Nephron (organoid): Measurements from ENCODE around the gene SMAD3.
A peak's percentile ranks its signal among the peaks of the same experiment; 100 is the strongest.

Experiments
- H3K27ac Mint-ChIP-seq, 3 experiments: 2 replicates each; pipeline ENCODE4 v1.8.0; 2020; ENCODE audit warnings: mixed read lengths in 3 of 3, mild to moderate bottlenecking in 2 of 3, moderate library complexity in 1 of 3
- H3K27me3 Mint-ChIP-seq: 2 replicates; pipeline ENCODE4 v1.8.0; 2021; ENCODE audit warnings: low read depth, mild to moderate bottlenecking, moderate library complexity, mixed read lengths
- H3K36me3 Mint-ChIP-seq: 2 replicates; pipeline ENCODE4 v1.8.0; 2020; ENCODE audit warnings: low read depth, mixed read lengths
- H3K4me1 Mint-ChIP-seq: 2 replicates; pipeline ENCODE4 v1.8.0; 2020; ENCODE audit warnings: mixed read lengths
- H3K4me3 Mint-ChIP-seq, 3 experiments: 2 replicates each; pipeline ENCODE4 v1.8.0; 2020; ENCODE audit warnings: mild to moderate bottlenecking in 3 of 3, mixed read lengths in 3 of 3, moderate library complexity in 2 of 3
- H3K9me3 Mint-ChIP-seq: 2 replicates; pipeline ENCODE4 v1.8.0; 2020; ENCODE audit warnings: mixed read lengths
- CTCF ChIP-seq, 3 experiments: fragments of 200-600 bp; sonication (generic); IDR thresholded peaks; one replicate each; pipeline ENCODE4 v1.5.0; 2021; ENCODE audit warnings: antibody characterized with exemption in 3 of 3; ENCODE audit not compliant: unreplicated experiment in 3 of 3

SMAD3 gene

GRCh38 chr15:67105991-67106763 lies 40.8 kb downstream of the SMAD3 start:
- peak overlapping the region; percentile 18 to 25 (median 21) for H3K27ac Mint-ChIP-seq
- peaks cover 17% of the 10 kb centered on the region for H3K36me3 Mint-ChIP-seq
- no peak for TF ChIP-seq CTCF (IDR thresholded peaks at IDR 0.05; ENCODE audit: unreplicated experiment in 3 of 3)
- peaks cover 71% of the 10 kb centered on the region for H3K4me1 Mint-ChIP-seq
- no peaks in the 10 kb centered on the region for H3K27me3 Mint-ChIP-seq
- no peak overlapping the region for H3K4me3 Mint-ChIP-seq
- peaks cover 6% of the 10 kb centered on the region for H3K9me3 Mint-ChIP-seq

- peak overlapping the region; percentile 18 to 25 (median 21) for H3K27ac Mint-ChIP-seq
- peaks cover 21% of the 10 kb centered on the region for H3K36me3 Mint-ChIP-seq
- H3K9me3 Mint-ChIP-seq, result peaks cover 8% of the 10 kb centered on the region
- H3K4me3 Mint-ChIP-seq, result no peak overlapping the region
- no peak for TF ChIP-seq CTCF (IDR thresholded peaks at IDR 0.05; ENCODE audit: unreplicated experiment in 3 of 3)
- H3K27me3 Mint-ChIP-seq, result no peaks in the 10 kb centered on the region
- H3K4me1 Mint-ChIP-seq, result peaks cover 71% of the 10 kb centered on the region
These were observed 41.3 kb downstream of the SMAD3 start for GRCh38 chr15:67106764-67107013.

- Mint-ChIP-seq H3K4me3 (no peak overlapping the region), H3K4me1 (peaks cover 71% of the 10 kb centered on the region), H3K9me3 (peaks cover 10% of the 10 kb centered on the region), H3K36me3 (peaks cover 23% of the 10 kb centered on the region), H3K27ac (peak overlapping the region; percentile 18 to 25 (median 21)), H3K27me3 (no peaks in the 10 kb centered on the region)
- TF ChIP-seq CTCF (IDR thresholded peaks at IDR 0.05; ENCODE audit: unreplicated experiment in 3 of 3), result no peak
These were observed 41.8 kb downstream of the SMAD3 start for GRCh38 chr15:67107014-67107812.

- H3K27me3 Mint-ChIP-seq, result no peaks in the 10 kb centered on the region
These were observed 42.9 kb downstream of the SMAD3 start for GRCh38 chr15:67108122-67108961.

More at GRCh38 chr15:67108122-67108961, 42.9 kb downstream of the SMAD3 start:
- Mint-ChIP-seq H3K4me1 (peaks cover 73% of the 10 kb centered on the region), H3K4me3 (peak overlapping the region in 1 of 3 experiments; percentile 2), H3K36me3 (peaks cover 18% of the 10 kb centered on the region), H3K27ac (peak overlapping the region; percentile 37 to 74 (median 44)), H3K9me3 (peaks cover 10% of the 10 kb centered on the region)
- no peak for TF ChIP-seq CTCF (IDR thresholded peaks at IDR 0.05; ENCODE audit: unreplicated experiment in 3 of 3)
